8988T (cell line): Measurements from ENCODE around the gene RCVRN.
"Not testable (repeated sequence)": the region's sequence is repeated elsewhere in the genome, so short reads cannot be mapped to it uniquely, and the experiment has no call there.

ENCODE experiments used
- DNase-seq: peaks from one replicate; pipeline ENCODE4 v3.0.0; 2011

Gene RCVRN

DNA sequence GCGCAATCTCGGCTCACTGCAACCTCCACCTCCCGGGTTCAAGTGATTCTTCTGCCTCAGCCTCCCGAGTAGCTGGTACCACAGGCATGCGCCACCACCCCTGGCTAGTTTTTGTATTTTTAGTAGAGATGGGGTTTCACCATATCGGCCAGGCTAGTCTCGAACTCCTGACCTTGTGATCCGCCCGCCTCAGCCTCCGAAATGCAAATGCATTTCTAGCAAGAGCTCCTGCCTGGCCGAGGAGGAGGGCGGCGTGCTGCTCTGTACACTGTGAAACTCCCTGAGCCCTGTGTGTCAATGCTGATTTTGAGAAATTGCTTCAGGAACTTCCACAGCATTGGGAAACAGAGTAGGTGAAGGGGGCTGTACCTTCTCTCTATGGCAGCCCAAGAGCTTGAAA is 16.1 kb upstream of the RCVRN start:
- DNase-seq, result not testable (repeated sequence)

DNA sequence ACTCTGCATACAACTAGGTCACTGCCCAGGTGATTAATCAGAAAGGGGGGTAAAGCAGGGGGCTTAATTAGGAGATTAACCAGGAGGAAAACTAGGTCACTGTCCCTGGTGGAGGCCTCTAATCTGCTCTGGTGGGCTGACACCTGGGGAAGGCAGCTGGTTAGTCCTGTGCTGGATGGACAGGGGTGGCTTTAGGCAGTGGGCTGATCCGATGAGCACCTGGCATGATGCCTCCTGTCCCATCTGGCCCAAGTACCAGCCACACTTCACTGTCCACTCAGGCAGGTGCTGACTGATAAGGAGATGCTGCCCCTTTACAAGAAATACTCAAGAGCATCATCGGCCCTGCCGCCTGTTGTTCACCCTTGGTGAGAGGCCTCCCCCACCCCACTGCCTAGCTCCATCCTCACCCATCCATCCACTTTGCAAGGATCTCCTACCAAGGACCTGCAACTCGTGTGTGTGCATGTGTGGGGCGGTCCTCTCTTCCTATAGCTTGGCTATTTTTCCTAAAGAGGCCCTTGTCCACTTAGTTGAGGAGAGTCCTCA is 13.8 kb upstream of the RCVRN start:
- DNase-seq, result no peak

DNA sequence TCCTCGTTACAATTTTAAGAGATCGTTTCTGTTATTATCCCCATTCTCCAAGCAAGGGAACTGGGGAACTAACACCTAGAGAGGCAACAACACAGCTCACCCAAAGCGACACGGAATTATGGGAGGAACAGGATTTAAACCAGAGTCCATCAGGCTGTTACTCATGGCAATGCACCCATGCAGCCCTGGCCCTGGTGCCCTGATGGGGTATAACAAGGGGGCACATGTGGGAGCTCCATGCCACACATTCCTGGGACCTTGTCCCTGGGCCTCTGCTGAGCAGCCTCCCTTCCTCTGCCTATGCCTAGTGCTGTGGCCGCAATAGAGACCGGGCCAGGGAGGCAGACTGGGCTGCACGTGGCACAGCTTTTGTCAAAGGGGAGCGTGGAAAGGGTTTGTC is 13.3 kb upstream of the RCVRN start:
- DNase-seq, result no peak

- DNase-seq, result no peak
Observed at GRCh38 chr17:9917801-9918200, 12.7 kb upstream of the RCVRN start.

DNA sequence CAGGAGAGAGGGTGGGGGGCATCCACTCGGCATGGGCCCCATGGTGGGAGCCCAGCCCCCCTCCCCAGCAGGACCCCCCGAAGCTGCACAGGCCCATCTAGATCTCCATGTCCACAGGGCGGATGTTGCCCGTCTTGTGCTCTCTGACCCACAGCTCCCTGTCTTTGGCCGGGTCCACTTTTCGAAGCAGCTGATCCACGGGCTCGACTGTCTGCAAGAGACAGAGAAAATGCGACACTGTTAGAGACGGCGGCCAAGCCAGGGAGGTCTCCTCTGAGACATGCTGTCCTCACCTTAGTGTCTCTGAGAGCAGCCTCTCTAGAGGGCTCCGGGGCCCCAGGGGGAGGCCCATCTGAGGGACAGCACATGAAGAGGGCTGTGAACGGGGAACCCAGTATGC is 12.1 kb upstream of the RCVRN start:
- no peak for DNase-seq

DNA sequence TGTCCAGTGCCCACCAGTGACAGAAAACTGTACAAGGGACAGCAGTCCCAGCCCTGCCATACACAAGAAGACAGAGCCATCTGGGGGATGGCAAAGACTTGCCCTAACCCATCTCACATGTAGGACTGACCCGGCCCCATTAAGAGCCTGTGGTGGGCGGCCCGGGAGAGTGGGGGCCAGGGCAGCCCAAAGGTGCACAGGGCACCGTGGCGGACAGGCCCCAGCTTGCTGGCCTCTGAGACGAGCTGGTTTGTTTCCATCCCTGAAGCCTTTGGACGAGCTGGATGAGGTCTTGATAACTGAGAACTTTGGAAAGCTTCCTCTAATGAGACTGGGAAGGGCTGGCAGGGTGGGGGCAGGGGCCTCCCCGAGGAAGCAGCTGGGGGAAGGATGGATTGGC is 11.0 kb upstream of the RCVRN start:
- no peak for DNase-seq

DNA sequence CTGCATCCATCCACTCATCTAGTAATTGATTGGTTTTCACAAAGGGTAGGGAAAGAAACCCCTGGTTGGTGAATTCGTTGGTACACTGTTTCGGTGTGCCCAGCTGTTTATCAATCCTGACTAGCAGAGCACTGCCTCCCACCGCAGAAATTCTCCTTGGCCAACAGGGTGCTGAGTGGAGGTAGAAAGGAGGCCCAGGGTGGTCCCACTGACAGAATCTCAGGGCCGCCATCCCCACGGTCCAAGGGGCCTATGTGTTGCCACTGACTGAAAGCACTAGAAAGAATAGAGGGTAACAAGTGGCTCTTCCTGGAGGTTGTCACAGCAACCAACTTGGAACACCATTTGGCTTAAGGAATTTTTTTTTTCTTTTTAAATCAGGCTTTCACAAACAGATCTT is 8.4 kb upstream of the RCVRN start:
- DNase-seq, result no peak

DNA sequence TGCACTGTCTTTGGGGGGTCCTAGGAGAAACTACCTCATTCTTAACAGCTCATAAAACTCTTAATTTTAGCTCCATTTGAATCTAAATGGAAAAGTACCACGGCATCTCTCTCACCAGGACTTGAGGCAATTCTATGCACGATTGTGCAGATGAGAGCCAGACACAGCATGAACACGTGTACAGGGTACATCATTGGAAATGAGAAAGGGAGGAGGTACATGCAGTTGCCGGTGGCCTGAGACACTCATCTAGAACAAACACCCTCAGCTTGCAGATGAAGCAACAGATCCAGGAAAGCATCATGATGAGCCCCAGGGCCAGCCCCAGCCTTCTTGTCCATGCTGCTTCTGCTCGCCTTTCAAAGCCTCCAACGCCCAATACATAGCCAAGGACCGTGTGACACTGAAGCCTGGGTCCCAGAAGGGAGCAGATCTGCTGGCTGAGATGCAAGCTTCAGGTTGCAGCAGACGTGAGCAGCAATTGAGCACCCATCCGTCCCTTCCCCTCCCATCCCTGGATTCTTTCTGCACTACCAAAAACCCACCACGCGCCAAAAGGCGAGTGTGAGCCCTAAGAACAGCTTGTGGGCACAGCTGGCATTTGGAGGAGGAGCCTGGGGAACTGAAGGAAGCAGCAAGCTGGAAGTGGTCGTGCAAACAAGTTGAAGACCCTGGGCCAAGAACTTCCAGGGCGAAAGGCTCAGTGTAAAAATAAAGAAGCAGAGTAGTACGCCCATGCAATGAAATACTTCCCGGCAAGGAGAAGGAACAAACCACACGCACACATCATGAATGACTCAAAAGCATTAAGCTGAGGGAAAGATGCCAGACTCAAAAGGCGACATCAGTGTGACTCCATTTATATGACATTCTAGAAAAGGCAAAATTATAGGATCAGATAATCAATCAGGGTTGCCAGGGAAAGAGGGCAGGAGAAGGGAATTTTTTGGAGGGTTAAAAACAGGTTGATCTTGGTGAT is 7.3 kb upstream of the RCVRN start:
- no peak for DNase-seq

DNA sequence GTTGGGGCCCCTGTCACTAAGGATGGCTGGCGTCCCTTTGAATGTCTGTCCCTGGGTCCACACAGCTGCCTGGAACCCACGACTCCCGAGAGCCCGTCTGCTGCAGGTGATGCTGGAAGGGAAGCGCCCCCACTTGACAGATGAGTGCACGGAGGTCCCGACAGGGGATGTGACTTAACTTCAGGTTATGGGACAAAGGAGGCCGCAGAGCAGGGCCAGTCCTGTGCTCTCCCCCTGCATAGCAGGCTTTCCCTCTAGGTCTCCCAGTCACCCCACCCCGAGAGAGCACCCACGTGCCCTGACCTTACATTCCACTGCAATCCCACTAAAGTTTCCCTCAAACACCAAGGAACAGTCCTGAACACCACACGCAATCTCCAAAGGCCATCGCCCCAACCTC is 6.0 kb upstream of the RCVRN start:
- DNase-seq, result no peak

GRCh38 chr17:9908649-9909042 is 3.6 kb upstream of the RCVRN start:
- no peak for DNase-seq

DNA sequence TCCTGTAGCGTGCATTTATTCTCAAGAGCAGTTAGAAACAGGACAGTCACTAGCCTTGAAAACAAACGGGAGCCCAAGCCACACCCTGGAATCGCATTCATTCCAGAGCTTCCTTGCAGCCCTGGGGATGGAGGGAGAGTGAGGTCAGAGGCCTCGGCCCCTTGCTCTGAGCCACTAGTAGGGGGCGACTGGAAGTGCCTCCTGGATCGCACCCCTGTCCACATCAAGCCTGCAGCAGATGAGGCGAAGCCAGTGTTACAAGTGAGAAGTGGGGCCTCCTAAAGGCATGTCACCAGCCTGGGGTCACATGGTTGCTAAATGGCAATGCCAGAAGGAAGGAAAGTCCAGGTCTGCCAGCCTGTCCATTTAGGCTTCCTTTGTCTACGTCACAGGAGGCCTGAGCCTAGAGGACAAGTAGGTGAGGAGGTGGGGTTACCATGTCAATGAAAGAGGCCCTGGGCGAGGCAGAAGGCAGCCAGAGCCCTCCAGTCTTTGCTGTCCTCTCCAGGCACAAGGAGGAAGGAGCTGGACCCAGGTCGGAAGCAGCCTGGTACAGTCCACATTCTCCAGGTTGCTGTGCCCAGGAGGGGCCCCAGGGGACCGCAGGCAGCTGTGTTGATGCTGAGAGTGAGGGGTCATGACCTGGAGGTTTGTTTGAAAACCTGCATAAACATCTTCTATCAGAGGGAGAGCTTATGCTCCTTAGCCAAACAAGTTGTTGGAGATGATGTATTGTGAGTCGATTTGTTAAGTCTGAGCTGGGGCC is 3.0 kb upstream of the RCVRN start:
- no peak for DNase-seq

- no peak for DNase-seq
Observed at GRCh38 chr17:9907131-9907530, 2.1 kb upstream of the RCVRN start.

GRCh38 chr17:9906616-9907015 is 1.5 kb upstream of the RCVRN start:
- no peak for DNase-seq

DNA sequence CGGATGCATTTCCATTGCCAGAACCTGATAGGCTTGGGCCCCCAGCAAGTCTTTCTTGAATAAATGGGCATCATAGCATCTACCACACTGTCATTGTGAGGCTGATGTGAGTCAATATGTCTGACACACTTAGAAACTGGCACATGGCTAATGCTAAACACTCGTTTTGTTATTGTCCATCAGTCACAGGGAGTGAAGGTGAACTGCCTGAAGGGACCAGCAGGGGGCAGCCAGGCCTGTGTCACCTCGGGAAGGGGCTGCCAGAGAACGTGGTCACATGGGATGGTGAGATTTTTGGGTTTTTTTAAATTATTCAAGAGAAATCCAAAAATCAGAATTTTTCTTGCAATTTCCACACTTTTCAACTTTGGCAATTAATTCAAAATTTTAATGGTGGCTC is 831 bp upstream of the RCVRN start:
- peak; percentile 61 for DNase-seq

- DNase-seq, result no peak
Observed at GRCh38 chr17:9904277-9905077, 594 bp downstream of the RCVRN start.

- no peak for DNase-seq
Observed at GRCh38 chr17:9902120-9902519, 3.0 kb downstream of the RCVRN start.

DNA sequence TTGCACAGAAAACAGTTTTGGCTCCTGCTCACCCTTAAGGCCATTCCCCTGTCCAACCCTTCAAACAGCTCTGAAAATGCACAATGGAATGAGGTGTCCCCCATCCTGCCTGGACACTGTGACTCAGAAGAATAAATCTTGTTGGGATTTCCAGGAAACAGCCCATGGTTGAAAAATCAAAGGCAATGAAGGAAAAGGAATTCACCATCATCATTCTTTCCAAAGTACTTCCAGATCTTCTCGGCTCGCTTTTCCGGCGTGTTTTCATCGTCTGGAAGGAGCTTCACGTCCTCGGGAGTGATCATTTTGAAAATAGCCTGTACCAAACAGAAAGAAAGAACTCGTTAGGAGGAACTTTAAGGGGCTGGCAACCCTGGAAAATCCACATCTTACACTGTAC is 4.3 kb downstream of the RCVRN start:
- peak; percentile 43 for DNase-seq

DNA sequence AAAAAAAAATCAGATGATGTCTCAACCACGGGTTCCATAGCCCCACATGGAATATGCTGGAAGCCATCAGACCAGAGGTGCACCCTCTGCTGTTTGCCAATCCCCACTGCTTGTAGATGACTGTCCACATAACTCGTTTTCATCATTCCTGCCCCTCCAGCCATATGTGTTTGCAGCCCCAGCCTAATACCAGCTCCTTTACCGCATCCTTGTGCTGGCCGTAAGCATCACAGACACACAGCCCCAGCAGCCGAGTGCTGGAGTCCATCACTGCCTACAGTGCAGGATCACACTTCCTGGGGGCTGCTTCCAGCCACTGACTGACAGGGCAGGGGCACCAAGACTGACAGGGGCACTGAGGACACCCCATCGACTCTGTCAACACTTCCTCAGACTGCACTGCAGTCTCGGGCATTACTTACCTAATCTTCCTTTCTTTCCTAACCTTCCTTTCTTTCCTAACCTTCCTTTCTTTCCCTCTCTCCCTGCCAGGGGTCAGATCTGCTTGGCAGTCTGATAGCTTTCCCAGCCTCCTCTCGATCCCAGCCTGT is 5.0 kb downstream of the RCVRN start:
- no peak for DNase-seq

DNA sequence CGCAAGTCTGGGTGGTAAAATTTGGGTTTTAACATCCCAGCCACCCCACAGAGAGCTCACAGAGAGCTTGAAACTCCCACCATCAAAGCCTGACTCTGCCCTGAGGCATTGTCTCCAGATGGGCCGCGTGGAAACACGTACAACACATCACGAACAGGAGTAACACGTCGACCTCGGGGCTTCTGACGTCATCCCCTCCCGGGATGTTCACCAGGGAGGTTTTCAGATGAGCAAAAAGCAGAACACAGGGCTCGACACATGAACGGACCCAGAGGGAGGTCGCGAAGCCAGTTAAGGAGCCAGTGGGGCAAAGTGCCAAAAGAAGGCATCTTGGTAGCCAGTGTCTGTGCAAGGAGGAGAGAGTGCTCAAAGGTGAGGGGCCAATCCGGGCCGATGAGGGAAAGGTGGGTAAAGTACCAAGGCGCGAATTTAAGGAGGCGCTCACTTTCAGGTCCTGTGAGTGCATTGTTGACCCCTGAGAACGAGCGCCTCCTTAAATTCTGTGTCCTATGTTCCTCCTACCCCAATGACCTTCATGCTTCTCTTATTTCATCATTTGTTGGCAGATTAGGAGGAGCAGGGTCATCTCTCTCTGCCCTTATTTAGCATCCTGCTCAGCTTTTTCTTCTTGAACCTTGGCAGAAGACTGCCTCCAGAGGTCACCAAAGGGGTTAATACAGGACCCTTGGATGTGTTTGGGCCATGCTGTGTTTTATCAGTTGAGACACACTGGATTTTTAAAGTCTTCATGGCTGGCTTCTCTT is 5.6 kb downstream of the RCVRN start:
- DNase-seq, result no peak

- DNase-seq, result no peak
Observed at GRCh38 chr17:9898812-9899211, 6.3 kb downstream of the RCVRN start.

DNA sequence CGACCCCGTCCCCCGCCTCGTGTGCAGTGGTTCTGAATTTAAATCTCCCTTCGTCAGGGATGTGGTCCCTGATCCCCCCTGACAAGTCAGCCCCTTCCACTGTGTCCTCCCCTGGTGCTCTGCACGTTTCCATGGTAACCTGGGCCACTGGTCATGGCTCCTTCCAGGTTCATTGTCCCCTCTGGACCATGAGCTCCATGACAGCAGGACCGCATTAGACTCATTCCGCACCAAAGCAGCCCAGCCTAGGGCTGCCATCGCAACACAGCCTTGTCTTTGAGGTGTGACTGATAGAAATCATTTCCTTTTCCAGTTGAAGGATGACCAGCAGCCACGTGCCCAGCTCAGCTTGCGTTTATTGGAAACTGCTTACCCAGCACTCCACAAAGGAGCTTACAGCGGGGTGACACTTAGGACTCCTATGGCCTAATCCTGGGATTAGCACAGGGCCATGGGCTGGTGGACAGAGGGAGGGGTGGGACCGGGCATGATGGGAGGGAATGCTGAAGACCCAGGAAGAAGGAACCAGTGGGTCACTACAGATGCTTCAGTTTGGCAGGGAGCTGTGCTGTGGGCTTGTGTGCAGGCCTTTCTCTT is 7.6 kb downstream of the RCVRN start:
- DNase-seq, result no peak
